ENCODE results near the gene PRELID1. TPM values are rescaled to one million over a fixed set of nuclear protein-coding genes. Genes with fewer than 3 reads are reported as not detected.
"Not testable (repeated sequence)": the region's sequence is repeated elsewhere in the genome, so short reads cannot be mapped to it uniquely, and the experiment has no call there.

The PRELID1 gene
- 256 and 386 TPM in 2 replicates for total RNA-seq (2014; rRNA removed; shearing (Covaris generic))

- DNase-seq (ENCODE audit: low read depth) = peak; percentile 79
Observed at GRCh38 chr5:177303121-177303924, at the start of gene PRELID1, which contains the start of gene RAB24. TSS of gene PRELID1 (plus strand) at chr5:177303799. CDS start at chr5:177303986, 187 bp downstream. TSS of gene RAB24 (minus strand) at chr5:177303719. CDS start at chr5:177303288, 431 bp downstream.

GRCh38 chr5:177256296-177256695 is 47.3 kb upstream of the PRELID1 start:
- no peak for DNase-seq (ENCODE audit: low read depth)

DNA sequence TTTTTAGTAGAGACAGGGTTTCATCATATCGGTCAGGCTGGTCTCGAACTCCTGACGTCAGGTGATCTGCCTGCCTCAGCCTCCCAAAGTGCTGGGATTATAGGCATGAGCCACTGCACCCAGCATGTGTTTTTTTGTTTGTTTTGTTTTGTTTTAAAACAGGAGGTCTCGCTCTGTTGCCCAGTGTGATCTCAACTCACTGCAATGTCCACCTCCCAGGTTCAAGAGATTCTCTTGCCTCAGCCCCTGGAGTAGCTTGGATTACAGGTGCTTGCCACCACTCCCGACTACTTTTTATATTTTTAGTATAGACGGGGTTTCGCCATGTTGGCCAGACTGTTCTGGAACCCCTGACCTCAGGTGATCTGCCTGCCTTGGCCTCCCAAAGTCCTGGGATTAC is 44.9 kb upstream of the PRELID1 start:
- not testable (repeated sequence) for DNase-seq (ENCODE audit: low read depth)

DNA sequence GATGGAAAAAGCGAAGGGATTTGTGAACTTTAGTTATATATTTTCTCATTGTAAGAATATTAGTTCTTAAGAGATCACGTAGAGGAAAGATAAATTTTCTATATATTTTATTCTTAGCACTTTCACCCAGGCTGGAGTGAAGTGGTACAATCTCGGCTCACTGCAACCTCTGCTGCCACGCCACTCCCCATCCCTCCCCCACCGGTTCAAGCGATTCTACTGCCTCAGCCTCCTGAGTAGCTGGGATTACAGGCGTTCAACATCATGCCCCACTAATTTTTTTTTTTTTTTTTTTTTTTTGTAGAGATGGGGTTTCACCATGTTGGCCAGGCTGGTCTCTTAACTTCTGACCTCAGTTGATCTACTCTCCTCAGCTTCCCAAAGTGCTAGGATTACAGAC is 42.6 kb upstream of the PRELID1 start:
- DNase-seq (ENCODE audit: low read depth) = no peak

DNA sequence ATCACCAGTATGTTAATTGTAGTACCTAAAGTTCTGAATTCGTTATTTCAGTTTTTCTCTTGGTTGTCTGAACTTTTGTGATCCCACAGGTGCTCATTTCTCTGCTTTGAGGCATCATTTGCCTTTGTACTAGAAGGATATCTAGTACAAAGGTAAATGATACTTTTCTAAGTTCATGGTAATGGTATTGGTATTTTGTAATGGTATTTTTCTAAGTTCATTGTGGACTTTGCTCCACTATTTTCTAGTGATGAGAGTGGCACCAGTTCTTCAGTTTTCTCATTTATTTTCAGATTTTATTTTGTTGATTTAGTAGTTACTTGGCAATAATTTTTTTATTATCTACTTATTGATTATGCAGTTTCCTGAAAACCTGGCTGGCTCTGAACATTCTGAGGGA is 42.1 kb upstream of the PRELID1 start:
- no peak for DNase-seq (ENCODE audit: low read depth)

DNA sequence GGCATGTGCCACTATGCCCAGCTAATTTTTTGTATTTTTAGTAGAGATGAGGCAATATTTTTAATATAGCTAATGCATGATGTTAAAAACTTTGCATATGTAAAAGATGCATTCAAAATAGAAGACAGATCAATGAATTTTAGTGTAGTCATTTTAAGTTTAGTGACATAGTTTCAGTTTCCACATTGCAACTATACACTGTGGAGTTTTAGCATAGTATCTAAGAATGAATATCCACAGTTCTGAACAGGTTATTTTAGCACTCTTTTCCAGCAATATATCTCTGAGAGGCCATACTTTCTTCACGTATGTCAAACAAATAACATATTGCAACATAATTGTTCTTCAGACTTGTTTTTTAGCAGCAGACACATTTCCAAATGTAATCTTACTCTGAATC is 39.4 kb upstream of the PRELID1 start:
- no peak for DNase-seq (ENCODE audit: low read depth)

GRCh38 chr5:177265395-177265794 is 38.2 kb upstream of the PRELID1 start:
- DNase-seq (ENCODE audit: low read depth) = no peak

- no peak for DNase-seq (ENCODE audit: low read depth)
Observed at GRCh38 chr5:177269232-177269895, 34.2 kb upstream of the PRELID1 start.

GRCh38 chr5:177269976-177270375 is 33.6 kb upstream of the PRELID1 start:
- no peak for DNase-seq (ENCODE audit: low read depth)

DNA sequence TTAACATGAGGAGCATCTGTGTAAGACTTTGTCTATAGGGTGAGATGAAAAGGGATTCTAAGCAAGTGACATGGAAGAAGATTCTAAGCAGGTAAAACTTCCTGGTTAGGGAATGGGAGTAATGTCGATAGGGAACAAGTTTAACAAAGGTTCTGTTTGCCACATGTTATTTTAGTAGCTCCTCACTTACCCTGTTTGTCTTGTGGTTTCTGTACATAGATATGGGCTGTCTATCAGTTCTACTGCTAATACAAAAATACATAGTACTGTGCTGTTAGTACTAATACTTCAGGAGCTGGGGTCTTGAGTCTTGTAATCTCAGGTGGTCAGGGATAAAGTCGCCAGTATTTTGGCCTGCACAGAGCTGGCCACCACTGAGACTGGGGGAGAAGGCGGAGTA is 32.9 kb upstream of the PRELID1 start:
- no peak for DNase-seq (ENCODE audit: low read depth)

GRCh38 chr5:177271113-177271512 is 32.5 kb upstream of the PRELID1 start:
- no peak for DNase-seq (ENCODE audit: low read depth)

- DNase-seq (ENCODE audit: low read depth) = no peak
Observed at GRCh38 chr5:177275883-177276282, 27.7 kb upstream of the PRELID1 start.

DNA sequence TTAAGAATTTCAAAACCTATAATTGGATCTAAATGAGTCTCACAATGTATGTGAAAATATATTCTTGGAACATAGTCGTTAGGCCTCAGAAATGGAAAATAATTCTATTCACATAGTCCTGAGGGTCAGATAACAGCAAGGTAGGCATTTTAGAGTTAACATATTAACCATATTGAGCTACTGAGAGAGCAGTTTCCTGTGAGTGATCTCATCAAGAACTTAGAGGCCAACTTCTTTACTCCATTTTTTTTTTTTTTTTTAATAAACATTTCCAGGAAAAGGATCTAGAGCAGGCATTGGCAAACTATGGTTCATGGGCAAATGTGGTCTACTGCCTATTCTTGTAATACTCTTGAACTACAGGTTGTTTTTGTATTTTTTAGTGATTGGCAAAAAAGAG is 26.7 kb upstream of the PRELID1 start:
- DNase-seq (ENCODE audit: low read depth) = no peak

- no peak for DNase-seq (ENCODE audit: low read depth)
Observed at GRCh38 chr5:177288191-177288590, 15.4 kb upstream of the PRELID1 start.

GRCh38 chr5:177290816-177291596 is 12.6 kb upstream of the PRELID1 start:
- DNase-seq (ENCODE audit: low read depth) = no peak

DNA sequence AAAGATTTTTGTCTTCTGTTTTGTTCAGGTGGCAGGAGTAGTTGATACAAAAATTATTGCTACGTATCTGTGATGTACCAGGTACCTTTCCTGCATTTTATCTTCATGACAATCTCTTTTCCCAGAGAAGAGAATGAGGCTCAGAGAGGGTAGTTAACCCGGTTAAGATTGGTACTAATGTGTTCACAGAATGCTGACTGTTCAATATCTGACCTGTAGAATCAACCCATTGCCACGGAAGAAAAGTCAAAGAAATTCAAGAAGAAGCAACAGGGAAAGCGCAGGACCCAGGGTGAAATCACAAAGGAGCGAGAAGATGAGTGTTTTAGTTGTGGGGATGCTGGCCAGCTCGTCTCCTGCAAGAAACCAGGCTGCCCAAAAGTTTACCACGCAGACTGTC is 11.9 kb upstream of the PRELID1 start:
- no peak for DNase-seq (ENCODE audit: low read depth)

GRCh38 chr5:177293819-177294581 is 9.6 kb upstream of the PRELID1 start:
- DNase-seq (ENCODE audit: low read depth) = no peak

DNA sequence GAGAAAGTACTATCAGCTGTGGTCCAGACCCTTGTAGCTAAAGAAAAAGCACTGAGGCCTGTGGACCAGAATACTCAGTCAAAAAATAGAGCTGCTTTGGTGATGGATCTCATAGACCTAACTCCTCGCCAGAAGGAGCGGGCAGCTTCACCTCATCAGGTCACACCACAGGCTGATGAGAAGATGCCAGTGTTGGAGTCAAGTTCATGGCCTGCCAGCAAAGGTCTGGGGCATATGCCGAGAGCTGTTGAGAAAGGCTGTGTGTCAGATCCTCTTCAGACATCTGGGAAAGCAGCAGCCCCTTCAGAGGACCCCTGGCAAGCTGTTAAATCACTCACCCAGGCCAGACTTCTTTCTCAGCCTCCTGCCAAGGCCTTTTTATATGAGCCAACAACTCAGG is 9.0 kb upstream of the PRELID1 start:
- no peak for DNase-seq (ENCODE audit: low read depth)

- DNase-seq (ENCODE audit: low read depth) = no peak
Observed at GRCh38 chr5:177295924-177296323, 7.7 kb upstream of the PRELID1 start.

DNA sequence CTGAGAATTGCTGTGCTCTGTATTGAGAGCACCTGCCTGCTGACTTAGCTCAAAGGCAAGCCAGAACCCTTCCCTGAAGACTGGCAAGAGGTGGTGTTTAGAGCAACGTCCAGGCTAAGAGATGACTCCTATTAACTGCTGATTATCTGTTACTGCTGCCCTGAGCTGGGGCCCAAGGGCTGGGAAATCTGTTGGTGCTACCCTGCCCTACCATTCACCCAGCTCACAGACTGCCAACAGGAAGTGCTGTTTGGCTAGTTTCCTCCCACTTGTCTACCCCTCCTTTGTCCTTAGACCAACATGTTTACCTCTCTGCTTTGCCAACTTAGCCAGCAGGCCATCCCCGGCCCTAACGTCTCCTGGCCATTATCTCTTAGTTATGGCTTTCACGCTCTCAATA is 7.0 kb upstream of the PRELID1 start:
- DNase-seq (ENCODE audit: low read depth) = no peak

DNA sequence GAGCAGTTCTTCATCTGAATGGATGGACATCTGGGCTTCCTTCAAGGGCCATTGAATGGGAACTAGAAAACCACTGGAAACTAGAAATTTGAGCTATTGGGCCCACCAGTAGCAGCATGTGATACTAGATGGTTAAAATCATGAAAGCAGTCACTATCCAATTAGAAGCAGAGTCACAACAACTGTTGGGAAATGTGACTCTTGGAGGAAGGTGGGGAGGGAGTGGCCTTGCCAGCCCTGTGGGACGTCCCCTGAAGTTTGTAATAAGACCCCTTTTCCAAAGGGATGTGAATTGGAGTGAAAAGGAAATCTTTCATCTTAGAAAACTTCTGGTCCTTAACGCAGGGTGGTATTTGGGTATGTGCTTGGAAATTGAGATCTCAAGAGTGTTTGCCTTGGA is 5.7 kb upstream of the PRELID1 start:
- no peak for DNase-seq (ENCODE audit: low read depth)

GRCh38 chr5:177299697-177300096 is 3.9 kb upstream of the PRELID1 start:
- DNase-seq (ENCODE audit: low read depth) = no peak

All from RPMI7951 (cell line).